Measurements from ENCODE around the gene GPR39.

DNA sequence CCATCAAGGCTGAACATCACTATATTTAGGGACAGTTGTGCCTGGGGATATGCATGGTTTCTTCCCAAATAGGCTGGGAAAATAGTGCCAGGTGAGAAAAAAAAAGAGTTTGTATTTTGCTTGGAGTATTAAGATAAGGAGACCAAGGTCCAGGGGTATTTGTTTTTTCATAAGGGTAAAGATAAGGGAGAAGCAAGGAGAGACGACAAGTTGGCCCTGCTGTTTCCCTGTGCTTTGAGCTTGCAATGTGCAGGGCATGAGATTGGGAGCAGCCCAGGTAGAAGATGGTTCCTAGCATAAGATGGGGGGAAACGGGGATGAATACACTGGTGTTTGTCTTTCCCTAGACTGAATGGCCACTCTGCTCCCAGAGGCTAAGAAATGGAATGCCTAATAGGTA lies 8.8 kb upstream of the GPR39 start:
- TF ChIP-seq POLR2AphosphoS5 (IDR thresholded peaks at IDR 0.05; ENCODE audit: low read depth, low read length) (no peak), SIN3A (IDR thresholded peaks at IDR 0.05; ENCODE audit: borderline replicate concordance, insufficient read depth, low read depth, low read length) (no peak)

Measured in Panc1 (cell line).